Stimulated activated CD4-positive, alpha-beta T cell treated with anti-CD3 and anti-CD28 coated beads, Interleukin-4, amount 100 ng/mL, for 24 hours (primary cell): Measurements from ENCODE around the gene OTUD1.
"Not testable (repeated sequence)": the region's sequence is repeated elsewhere in the genome, so short reads cannot be mapped to it uniquely, and the experiment has no call there.

Source experiments
- DNase-seq: peaks from one replicate; pipeline ENCODE4 v3.0.0-alpha.2; 2020

Gene OTUD1, protein sequence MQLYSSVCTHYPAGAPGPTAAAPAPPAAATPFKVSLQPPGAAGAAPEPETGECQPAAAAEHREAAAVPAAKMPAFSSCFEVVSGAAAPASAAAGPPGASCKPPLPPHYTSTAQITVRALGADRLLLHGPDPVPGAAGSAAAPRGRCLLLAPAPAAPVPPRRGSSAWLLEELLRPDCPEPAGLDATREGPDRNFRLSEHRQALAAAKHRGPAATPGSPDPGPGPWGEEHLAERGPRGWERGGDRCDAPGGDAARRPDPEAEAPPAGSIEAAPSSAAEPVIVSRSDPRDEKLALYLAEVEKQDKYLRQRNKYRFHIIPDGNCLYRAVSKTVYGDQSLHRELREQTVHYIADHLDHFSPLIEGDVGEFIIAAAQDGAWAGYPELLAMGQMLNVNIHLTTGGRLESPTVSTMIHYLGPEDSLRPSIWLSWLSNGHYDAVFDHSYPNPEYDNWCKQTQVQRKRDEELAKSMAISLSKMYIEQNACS

DNA sequence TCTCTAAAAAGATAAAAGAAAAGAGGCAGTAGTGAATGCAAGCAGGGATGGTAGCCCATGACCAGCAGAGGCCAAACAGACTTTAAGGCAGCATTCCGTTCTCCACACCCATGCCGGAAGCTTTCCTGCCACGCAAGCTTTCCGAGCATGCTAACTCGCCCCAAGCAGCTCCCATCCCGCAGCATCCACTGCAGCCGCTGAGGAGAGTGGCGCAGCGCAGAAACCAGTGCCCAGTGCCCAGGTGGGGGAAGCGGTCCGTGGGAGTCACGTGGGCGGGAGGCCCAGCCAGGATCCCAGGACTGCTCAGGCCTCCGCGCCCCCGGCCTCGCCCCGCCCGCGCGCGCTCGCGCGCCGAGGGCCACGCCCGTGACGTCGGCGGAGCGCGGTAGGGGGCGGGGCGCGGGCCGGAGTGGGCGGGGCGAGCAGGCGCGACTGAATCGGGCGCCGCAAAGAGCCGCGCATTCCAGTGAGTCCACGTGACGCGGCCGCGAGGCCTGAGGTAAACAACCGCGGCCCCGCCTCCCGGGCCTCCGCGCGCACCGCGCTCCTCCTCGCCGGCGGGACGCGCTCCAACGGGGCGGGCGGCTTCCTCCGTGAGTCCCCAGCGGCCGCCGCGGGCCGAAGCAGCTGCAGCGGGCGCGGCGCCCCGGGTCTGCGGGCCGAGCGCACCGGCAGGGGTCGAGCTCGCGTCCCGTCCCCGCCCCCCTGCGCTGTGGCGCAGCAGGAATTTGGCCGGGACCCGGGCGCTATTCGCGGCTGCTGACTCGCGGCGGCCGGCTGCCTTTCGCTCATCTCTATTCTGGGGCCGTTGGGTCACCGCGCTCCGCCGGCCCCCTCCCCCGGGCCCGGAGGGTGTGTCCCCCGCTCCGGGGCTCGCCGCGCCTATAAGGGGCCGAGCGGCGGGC is at the start of gene OTUD1:
Gene OTUD1 (plus strand): TSS at position 529 of the 905 bp plus-strand sequence. CDS start 383 bp downstream, outside the sequence.
- DNase-seq: peak; percentile 93

DNA sequence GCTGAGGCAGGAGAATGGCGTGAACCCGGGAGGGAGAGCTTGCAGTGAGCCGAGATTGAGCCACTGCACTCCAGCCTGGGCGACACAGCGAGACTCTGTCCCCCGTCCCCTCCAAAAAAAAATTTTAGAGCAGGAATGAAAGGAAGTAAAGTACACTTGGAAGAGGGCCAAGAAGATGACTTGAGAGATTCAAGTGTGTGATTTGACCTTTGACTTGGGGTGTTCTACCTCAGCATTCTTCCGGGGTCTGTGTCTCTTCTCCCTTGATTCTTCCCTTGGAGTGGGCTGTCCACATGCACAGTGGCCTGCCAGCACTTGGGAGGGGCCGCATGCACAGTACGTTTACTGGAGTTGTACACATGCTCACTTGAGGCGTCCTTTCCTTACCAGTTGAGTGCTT is 48.5 kb upstream of the OTUD1 start:
- DNase-seq: not testable (repeated sequence)

DNA sequence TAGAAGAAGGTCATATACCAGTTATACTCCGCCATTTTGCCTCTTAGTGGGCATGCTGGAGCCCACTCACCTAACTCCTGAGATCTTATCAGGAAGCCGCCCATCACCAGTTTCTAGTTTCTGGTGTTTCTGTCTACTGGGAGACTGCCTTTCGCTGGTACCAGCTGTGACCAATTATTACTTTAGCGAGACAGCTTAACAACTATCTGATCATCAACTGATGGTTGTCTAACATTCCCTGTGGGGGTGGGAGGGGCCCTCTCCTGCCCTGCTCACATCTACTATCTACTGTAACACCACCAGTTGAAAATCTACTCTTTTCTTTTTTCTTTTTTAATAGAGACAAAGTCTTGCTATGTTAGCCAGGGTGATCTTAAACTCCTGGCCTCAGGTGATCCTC is 48.1 kb upstream of the OTUD1 start:
- DNase-seq: no peak

DNA sequence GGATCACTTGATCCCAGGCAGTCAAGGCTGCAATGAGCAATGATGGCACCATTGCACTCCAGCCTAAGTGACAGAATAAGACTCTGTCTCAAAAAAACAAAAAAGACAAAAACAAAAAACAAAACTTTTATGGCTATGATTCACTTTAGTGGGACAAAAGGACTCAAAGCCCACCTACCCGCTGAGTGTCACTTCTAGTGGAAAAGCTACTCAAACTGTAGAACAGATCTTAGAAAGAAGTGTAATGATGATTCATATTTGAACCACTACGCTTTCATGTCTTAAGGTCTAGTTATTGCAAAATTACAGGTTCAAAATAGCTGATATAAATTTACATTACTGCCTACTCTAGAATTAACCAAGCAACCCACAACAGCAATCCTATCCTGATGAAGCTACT is 47.1 kb upstream of the OTUD1 start:
- DNase-seq: peak; percentile 23

DNA sequence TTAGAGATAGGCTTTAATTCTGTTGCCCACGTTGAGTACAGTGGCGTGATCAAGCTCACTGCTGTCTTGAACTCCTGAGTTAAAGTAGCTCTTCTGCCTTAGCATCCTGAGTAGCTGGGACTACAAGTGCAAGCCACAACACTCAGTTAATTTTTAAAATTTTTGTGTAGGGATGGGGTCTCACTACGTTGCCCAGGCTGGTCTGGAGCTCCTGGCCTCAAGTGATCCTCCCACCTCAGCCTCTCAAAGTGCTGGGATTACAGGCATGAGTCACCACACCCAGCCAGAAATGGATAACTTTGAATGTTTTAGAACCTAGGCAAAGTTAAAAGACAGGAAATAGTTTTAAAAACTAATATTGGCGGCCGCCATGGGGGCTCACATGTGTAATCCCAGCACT is 43.9 kb upstream of the OTUD1 start:
- no peak for DNase-seq

DNA sequence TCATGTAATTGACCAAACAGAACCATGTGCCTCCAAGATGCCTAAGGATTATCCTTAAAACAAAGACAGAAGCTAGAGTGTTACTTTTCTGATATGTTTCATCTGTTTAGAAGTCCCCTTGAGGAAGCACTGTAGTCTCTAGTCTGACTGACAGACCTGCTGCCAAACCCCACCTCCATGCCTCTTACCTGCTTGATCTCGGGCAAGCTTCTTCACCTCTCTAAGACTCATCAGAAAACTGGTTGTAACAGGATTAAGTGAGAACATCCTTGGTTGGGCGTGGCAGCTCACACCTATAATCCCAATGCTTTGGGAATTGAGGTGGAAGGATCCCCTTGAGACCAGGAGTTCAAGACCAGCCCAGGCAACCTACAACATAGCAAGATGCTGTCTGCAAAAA is 42.2 kb upstream of the OTUD1 start:
- DNase-seq: no peak

DNA sequence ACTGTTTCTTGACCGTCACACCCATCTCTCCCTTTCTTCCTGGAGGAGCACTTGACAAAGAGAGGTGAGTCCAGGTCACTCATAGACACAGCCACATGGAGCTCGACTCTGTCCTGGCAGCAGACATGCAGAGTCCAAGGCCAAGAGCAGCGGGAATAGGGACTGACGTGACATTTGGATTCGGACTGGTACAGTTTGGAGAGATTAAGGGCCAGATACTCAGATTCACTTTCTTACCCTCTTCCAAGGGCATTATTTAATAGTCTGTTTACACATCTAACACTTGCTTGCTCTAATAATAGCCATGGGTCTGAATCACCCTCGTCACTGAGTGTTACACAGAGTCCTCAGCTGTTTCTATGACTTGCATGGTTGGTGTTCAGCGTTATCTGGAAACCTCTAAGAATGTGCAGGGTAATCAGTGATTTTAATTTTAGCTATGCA is 39.2 kb upstream of the OTUD1 start:
- no peak for DNase-seq

DNA sequence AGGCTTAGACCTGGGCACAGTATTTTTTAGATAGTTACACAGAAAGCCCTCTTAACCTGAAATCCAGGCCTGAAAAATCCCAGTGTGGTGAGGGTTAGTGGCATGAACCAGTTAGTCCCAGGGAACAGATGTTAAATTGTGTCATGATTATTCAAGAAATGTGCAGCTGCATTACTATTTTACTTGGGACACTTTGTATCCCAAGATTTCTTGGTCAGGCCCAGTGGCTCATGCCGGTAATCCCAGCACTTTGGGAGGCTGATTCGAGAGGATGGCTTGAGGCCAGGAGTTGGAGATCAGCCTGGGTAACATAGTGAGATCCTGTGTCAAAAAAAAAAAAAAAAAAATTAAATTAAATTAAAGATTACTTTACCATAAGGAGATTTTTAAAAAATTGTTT is 36.0 kb upstream of the OTUD1 start:
- no peak for DNase-seq

DNA sequence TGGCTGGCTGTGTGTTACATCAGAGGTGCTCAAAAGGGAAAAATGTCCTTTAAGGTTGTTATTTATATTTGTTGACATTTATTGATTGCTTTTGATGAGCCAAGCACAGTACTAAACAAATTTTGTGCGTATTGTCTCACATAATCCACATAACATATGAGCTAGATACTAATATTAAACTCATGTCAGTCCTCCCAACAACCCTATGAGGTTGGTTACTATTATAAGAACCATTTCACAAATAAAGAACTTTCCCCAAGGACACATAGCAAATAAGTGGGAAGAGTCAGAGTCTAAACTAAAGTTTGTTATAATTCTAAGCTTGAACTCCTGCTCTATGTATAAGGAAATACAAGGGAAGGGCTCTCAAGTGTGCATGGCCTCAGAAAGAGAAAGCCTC is 35.6 kb upstream of the OTUD1 start:
- no peak for DNase-seq

DNA sequence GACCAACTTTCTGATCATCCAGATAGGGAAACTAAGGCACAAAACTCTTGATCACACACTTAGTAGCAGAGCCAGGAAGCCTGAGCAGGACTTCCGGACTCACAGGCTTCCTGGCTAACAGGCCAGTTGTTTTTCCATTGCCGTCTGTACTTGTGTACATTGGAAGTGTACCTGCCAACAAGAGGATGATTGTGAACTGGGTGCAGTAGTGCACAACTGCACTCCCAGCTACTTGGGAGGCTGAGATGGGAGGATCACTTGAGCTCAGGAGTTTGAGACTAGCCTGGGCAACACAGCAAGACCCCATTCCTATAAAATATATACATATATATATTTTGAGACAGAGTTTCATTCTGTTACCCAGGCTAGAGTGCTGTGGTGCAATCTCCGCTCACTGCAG is 35.2 kb upstream of the OTUD1 start:
- no peak for DNase-seq

DNA sequence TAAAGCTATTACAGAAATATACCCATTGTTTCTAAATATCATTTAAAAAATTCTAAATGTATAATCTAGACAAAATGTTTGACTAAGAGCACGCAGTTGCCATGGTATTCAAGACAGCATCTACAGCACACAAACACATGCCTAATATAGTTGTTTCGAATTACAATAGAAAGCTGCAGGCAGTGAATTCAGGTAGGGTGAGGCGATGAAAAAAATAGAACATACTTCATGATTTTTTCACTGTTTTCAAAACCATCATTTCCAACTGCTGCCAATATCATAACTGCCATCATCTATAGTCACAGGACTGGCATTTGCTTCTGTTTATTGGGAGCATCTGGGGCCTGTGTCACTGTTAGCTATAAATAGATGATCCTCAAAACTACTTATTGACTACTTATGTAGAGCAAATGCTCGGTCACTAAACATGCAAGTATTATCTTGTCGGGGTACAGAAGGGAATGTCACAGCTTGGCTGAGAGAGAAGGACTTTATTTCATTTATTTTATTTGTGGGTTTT is 34.4 kb upstream of the OTUD1 start:
- DNase-seq: no peak

DNA sequence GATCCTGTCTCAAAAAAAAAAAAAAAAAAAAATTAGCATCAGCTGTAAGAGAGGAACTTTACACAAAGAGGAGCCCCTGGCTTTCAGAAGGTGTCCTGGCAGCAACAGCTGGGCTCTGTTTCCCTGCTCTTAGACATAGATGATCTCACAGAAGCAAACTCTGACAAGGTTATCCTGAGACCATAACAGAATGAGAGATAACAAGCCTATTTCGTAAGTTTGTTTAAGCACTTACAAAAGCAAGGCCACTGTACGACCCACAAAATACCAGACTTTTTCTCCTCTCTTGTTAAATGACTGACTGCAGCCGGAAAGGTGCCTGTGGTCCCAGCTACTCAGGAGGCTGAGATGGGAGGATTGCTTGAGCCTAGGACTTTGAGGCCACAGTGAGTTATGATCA is 33.3 kb upstream of the OTUD1 start:
- DNase-seq: no peak

DNA sequence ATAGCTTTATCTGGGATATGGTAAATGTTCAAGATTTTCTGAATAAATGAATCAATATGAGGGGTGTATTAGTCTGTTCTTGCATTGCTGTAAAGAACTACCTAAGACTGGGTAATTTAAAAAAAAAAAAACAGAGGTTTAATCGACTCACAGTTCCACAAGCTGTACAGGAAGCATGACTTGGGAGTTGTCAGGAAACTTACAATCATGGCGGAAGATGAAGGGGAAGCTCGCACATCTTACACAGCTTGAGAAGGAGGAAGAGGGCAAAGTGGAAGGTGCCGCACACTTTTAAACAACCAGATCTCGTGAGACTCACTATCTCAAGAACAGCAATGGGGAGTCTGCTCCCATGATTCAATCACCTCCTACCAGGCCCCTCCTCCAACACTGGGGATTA is 32.5 kb upstream of the OTUD1 start:
- DNase-seq: no peak

DNA sequence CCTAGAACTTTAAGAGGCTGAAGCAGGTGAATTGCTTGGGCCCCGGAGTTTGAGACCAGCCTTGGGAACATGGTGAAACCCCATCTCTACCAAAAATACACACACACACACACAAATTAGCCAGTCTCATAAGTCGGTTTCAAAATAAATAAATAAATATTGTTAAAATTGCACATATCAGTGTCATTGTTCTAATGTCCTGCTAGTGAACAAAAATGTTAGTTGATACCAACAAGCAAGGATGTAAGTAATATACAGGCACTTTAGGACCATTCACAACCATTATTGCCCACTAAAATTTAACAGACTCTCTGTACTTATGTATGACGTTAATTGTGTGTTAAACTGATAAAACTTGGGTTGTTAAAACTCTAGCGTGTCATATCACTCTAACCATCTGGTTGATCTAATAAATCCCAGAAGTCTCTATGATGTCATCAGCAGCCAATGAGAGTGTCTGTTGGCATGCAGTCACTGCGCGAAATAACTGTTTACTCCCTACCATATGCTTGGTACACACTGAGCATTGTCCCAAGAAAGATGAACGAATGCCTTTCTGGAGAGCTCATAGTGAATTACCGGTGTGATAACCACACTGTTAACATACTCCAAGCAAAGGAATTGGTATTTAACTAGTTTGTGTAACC is 30.4 kb upstream of the OTUD1 start:
- no peak for DNase-seq

DNA sequence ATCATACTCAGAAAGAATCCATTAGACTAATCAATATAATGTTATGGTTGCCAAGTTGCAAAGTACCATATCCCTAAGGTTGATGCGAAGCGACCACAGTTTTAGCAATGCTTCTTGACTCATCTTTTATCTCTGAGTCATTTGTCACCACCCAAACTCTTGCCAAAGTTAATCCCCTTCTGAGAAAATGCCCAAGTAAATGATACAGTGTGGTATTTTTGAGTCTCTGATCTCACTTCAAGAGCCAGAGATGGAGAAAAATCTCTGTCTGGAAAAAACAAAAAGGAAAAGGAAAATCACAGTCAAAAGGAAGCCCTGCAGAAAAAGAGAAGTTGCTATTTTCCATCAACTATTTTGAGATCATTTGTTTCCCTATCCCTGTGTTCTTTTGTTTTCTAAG is 26.7 kb upstream of the OTUD1 start:
- peak; percentile 17 for DNase-seq

DNA sequence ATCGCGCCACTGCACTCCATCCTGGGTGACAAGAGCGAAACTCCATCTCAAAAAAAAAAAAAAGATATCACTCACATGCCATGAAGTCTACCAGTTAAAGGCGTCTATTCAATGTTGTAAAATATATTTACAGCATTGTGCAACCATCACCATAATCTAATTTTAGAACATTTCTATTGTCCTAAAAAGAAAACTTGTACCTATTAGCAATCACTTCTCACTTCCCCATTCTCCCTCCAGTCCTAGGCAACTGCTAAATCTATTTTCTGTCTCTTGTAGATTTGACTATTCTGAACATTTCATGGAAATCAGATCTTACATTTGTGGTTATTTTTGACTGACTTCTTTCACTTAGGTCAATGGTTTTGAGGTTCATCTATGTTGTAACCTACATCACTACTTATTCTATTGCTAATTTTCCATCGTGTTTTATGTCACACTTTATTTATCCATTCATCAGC is 25.2 kb upstream of the OTUD1 start:
- DNase-seq: no peak

DNA sequence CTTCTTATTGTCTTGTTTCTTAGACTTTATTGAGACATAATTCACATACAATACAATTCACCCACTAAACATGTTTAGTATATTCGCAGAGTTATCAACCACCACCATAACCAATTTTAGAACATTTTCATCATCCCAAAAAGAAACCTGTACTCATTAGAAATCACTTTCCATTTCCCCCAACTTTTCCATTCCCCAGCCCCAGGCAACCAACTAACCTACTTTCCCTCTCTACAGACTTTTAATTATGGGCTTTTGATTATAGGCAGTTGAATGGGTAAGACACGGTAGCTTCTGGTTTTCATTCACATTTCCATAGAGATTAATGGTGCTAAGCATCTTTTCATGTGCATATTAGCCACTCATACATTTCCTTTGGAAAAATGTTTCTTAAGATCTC is 24.2 kb upstream of the OTUD1 start:
- DNase-seq: no peak

DNA sequence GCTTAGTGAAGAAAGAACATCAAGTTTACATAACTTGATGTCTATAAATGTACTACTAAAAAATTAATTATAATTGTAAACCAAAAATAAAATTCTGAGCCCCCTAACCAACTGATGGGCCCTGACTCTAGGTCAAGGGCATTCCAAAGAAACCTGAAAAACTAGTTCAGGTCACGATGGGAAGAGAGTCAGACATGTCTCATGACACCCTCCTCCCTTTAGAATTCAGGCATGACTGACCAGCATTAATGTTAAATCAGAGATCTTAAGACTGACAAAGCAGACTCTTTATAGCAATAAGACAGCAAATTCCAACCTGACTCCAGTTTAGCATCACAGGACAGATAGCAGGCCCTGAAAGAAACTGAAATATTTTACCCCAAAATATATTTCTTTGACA is 21.6 kb upstream of the OTUD1 start:
- DNase-seq: no peak

DNA sequence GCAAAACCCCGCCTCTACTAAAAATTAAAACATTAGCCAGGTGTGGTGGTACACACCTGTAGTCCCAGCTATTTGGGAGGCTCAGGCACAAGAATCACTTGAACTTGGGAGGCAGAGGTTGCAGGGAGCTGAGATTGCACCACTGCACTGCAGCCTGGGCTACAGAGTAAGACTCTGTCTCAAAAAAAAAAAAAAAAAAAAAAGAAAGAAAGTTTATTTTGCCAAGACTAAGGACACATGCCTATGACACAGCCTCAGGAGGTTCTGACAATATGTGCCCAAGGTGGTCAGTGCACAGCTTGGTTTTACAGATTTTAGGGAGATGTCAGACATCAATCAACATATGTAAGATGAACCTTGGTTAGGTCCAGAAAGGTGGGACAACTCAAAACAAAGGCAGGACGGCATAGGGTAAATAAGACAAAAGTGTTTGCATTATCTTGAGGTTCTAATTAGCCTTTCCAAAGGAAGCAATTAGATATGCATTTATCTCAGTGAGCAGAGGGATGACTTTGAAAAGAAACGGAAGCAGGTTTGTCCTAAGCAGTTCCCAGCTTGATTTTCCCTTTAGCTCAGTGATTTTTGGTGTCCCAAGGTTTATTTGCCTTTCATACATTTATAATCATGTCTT is 20.7 kb upstream of the OTUD1 start:
- no peak for DNase-seq

DNA sequence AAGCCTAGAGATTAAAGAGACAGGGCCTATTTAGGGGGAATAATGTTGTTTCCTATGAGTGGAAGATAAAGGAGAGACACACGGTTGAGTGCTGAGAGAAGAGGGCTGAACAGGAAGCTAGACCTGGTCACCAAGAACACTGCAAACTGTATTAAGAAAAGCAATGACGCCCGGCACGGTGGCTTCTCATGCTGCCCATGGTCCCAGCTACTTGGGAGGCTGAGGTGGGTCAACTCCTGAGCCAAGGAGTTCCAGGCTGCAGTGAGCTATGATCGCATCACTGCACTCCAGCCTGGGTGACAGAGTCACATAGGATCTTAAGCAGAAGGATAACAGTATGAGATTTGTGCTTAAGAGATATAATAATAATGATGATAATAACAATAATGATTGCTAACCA is 19.7 kb upstream of the OTUD1 start:
- DNase-seq: no peak

DNA sequence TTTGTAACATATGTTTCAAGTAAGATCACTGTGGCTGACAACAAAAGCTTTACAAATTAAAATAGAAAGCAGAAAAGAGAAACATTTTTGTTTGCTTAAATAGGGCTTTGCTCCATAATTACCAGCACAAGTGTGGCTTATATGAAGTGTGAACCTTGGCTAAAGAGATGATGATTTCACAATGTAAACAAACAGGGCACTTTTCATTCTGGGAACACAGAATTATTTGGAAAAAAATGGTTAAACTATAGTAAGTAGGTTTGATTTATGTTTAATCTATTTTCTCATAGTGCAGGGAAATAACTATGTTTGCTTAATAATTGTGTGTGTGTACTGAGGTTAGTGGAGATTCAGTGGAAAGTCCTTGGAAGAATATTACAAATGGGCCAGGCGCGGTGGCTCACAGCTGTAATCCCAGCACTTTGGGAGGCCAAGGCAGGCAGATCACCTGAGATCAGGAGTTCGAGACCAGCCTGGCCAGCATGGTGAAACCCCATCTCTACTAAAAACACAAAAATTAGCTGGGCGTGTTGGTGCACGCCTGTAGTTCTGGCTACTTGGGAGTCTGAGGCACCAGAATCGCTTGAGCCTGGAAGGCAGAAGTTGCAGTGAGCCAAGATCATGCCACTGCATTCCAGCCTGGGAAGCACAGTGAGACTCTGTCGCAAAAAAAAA is 19.1 kb upstream of the OTUD1 start:
- no peak for DNase-seq

DNA sequence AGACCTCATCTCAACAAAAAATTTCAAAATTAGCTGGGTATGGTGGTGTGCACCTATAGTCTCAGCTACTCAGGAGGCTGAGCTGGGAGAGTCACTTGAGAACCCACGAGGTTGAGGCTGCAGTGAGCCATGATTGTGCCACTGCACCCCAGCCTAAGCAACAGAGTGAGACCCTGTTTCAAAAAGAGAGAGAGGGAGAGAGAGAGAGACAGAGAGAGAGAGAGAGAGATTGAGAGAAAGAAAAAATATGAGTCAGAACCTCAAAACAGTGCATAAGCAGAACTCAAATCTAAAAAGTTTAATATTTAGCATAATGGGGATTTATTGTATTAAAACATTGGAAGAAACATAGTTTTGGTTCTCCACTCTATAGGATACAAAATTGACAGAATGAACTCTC is 17.5 kb upstream of the OTUD1 start:
- no peak for DNase-seq
